ENCODE data around the gene PLA2G7.

GRCh38 chr6:46730921-46731461, 4.2 kb downstream of the PLA2G7 start:
- TF ChIP-seq CTCF (IDR thresholded peaks at IDR 0.05) (no peak), EP300 (IDR thresholded peaks at IDR 0.05) (no peak), POLR2A (IDR thresholded peaks at IDR 0.05) (no peak), POLR2AphosphoS5 (IDR thresholded peaks at IDR 0.05) (no peak)

Data from stomach (tissue), 4 donors.